HepG2 (cell line): ENCODE data around the gene OARD1. TPM values are rescaled to one million over a fixed set of nuclear protein-coding genes. Genes with fewer than 3 reads are reported as not detected.

Experiments used
- BORCS8-MEF2B ChIP-seq: sonication (generic); formaldehyde crosslinking; IDR thresholded peaks from 2 replicates; pipeline ENCODE4 v1.8.0; 2022; ENCODE audit warnings: mild to moderate bottlenecking, missing genetic modification reagents
- CCDC6 ChIP-seq: sonication (generic); formaldehyde crosslinking; IDR thresholded peaks from 2 replicates; pipeline ENCODE4 v1.8.1; 2022; ENCODE audit warnings: mild to moderate bottlenecking, missing genetic modification reagents, moderate library complexity
- DR1 ChIP-seq: sonication (generic); formaldehyde crosslinking; IDR thresholded peaks from 2 replicates; pipeline ENCODE4 v1.8.0; 2021; ENCODE audit warnings: mild to moderate bottlenecking, missing genetic modification reagents, inconsistent platforms
- GLI4 ChIP-seq: sonication (generic); formaldehyde crosslinking; IDR thresholded peaks from 2 replicates; pipeline ENCODE4 v1.5.1; 2020; ENCODE audit warnings: missing genetic modification reagents, mild to moderate bottlenecking, moderate library complexity, borderline replicate concordance
- GTF2F1 ChIP-seq: fragments of 150-350 bp; IDR thresholded peaks from 2 replicates; pipeline ENCODE4 v1.6.1; 2014; ENCODE audit warnings: low read length
- MIER2 ChIP-seq: IDR thresholded peaks from 2 replicates; pipeline ENCODE4 v1.6.1; 2016; ENCODE audit warnings: missing biosample characterization, missing genetic modification reagents
- MYNN ChIP-seq: sonication (generic); formaldehyde crosslinking; IDR thresholded peaks from 2 replicates; pipeline ENCODE4 v1.4.0; 2020; ENCODE audit warnings: mild to moderate bottlenecking, low read depth, missing genetic modification reagents
- PLSCR1 ChIP-seq: sonication (generic); formaldehyde crosslinking; IDR thresholded peaks from 2 replicates; pipeline ENCODE4 v1.5.0; 2020; ENCODE audit warnings: missing genetic modification reagents, mild to moderate bottlenecking, borderline replicate concordance
- RFX5 ChIP-seq: IDR thresholded peaks from 2 replicates; pipeline ENCODE4 v1.6.1; 2011; ENCODE audit warnings: low read depth, low read length, improper control_type of control experiment
- WIZ ChIP-seq: sonication (generic); formaldehyde crosslinking; IDR thresholded peaks from 2 replicates; pipeline ENCODE4 v1.5.1; 2020; ENCODE audit warnings: mild to moderate bottlenecking, missing genetic modification reagents
- ZHX1 ChIP-seq: sonication (generic); formaldehyde crosslinking; IDR thresholded peaks from 2 replicates; pipeline ENCODE4 v1.8.1; 2022; ENCODE audit warnings: low read depth, mild to moderate bottlenecking, missing genetic modification reagents
- ZNF468 ChIP-seq: sonication (generic); formaldehyde crosslinking; IDR thresholded peaks from 2 replicates; pipeline ENCODE4 v1.8.0; 2022; ENCODE audit warnings: mild to moderate bottlenecking, moderate library complexity, missing genetic modification reagents
- ZNF746 ChIP-seq: sonication (generic); formaldehyde crosslinking; IDR thresholded peaks from 2 replicates; pipeline ENCODE4 v1.8.0; 2022; ENCODE audit warnings: mild to moderate bottlenecking, missing genetic modification reagents
- polyA plus RNA-seq, 8 experiments: library from polyadenylated mRNA; depleted of rRNA in 3 of 8; stranded (reverse) in 7 of 8; unstranded in 1 of 8; fragments of >200 nt; fragmentation: Illumina TruSeq in 4 of 8; extraction: Trizol in 4 of 8; gene quantifications; 2 replicates each; pipeline versions ENCODE4 v1.2.1 to v1.2.3, GENCODE V29; 2011 to 2016; ENCODE audit warnings: low read depth in 4 of 8, missing spikeins in 1 of 8, mixed read lengths in 1 of 8; ENCODE audit not compliant: insufficient read depth in 1 of 8
- total RNA-seq, 5 experiments: library from RNA; depleted of rRNA; stranded (reverse); fragments of >200 nt; fragmentation: Illumina TruSeq; extraction: Trizol; gene quantifications; 2 replicates each; pipeline ENCODE4 v1.2.3, GENCODE V29; 2016; ENCODE audit warnings: low read depth in 1 of 5
- TF ChIP-seq, protein P1 (sequence below): sonication (generic); formaldehyde crosslinking; conservative IDR thresholded peaks from 2 replicates; pipeline ENCODE4 v1.4.0; 2020; ENCODE audit warnings: missing genetic modification reagents
- TF ChIP-seq, protein P2 (sequence below): sonication (generic); formaldehyde crosslinking; IDR thresholded peaks from 2 replicates; pipeline ENCODE4 v1.5.0; 2020; ENCODE audit warnings: missing genetic modification reagents
- TF ChIP-seq, protein P3 (sequence below): IDR thresholded peaks from 2 replicates; pipeline ENCODE4 v1.6.1; 2016; ENCODE audit warnings: control low read depth
- TF ChIP-seq, protein P4 (sequence below): sonication (generic); formaldehyde crosslinking; IDR thresholded peaks from 2 replicates; pipeline ENCODE4 v1.5.0; 2020; ENCODE audit warnings: missing genetic modification reagents

OARD1 gene
- total and polyA plus RNA-seq, 2 of the 13 experiments (the other 11 are each of a cell fraction or from before 2014, with no cell fraction given), result 18.4 to 49.0 TPM

GRCh38 chr6:41040101-41040939 lies 31.8 kb downstream of the OARD1 start (continued):
- TF ChIP-seq ZHX1 (CRISPR knock-in tag) (no peak), GLI4 (CRISPR knock-in tag) (no peak), RFX5 (no peak), DR1 (peak; percentile 54; the same call in 1 of the 2 replicates), MYNN (CRISPR knock-in tag) (no peak), GTF2F1 (no peak), ZNF746 (CRISPR knock-in tag) (peak; percentile 81), MIER2 (CRISPR knock-in tag) (no peak), PLSCR1 (CRISPR knock-in tag) (no peak), ZNF468 (CRISPR knock-in tag) (no peak), CCDC6 (CRISPR knock-in tag) (no peak), BORCS8-MEF2B (CRISPR knock-in tag) (no peak), WIZ (CRISPR knock-in tag) (no peak)
- TF ChIP-seq, protein P1, sequence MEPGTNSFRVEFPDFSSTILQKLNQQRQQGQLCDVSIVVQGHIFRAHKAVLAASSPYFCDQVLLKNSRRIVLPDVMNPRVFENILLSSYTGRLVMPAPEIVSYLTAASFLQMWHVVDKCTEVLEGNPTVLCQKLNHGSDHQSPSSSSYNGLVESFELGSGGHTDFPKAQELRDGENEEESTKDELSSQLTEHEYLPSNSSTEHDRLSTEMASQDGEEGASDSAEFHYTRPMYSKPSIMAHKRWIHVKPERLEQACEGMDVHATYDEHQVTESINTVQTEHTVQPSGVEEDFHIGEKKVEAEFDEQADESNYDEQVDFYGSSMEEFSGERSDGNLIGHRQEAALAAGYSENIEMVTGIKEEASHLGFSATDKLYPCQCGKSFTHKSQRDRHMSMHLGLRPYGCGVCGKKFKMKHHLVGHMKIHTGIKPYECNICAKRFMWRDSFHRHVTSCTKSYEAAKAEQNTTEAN (CRISPR knock-in tag), result peak; percentile 70; the same call in 1 of the 2 replicates
- TF ChIP-seq, protein P2, sequence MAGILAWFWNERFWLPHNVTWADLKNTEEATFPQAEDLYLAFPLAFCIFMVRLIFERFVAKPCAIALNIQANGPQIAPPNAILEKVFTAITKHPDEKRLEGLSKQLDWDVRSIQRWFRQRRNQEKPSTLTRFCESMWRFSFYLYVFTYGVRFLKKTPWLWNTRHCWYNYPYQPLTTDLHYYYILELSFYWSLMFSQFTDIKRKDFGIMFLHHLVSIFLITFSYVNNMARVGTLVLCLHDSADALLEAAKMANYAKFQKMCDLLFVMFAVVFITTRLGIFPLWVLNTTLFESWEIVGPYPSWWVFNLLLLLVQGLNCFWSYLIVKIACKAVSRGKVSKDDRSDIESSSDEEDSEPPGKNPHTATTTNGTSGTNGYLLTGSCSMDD (CRISPR knock-in tag), result no peak
- TF ChIP-seq, protein P3, sequence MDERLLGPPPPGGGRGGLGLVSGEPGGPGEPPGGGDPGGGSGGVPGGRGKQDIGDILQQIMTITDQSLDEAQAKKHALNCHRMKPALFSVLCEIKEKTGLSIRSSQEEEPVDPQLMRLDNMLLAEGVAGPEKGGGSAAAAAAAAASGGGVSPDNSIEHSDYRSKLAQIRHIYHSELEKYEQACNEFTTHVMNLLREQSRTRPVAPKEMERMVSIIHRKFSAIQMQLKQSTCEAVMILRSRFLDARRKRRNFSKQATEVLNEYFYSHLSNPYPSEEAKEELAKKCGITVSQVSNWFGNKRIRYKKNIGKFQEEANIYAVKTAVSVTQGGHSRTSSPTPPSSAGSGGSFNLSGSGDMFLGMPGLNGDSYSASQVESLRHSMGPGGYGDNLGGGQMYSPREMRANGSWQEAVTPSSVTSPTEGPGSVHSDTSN (CRISPR knock-in tag), result no peak
- TF ChIP-seq, protein P4, sequence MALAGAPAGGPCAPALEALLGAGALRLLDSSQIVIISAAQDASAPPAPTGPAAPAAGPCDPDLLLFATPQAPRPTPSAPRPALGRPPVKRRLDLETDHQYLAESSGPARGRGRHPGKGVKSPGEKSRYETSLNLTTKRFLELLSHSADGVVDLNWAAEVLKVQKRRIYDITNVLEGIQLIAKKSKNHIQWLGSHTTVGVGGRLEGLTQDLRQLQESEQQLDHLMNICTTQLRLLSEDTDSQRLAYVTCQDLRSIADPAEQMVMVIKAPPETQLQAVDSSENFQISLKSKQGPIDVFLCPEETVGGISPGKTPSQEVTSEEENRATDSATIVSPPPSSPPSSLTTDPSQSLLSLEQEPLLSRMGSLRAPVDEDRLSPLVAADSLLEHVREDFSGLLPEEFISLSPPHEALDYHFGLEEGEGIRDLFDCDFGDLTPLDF (CRISPR knock-in tag), result no peak
